SH-SY5Y (cell line): ENCODE data around the gene TRAPPC4.

ENCODE experiments used
- GATA2 ChIP-seq: IDR thresholded peaks from 2 replicates; pipeline ENCODE4 v1.6.1; 2011; ENCODE audit warnings: mild to moderate bottlenecking, low read depth, low read length
- GATA3 ChIP-seq: IDR thresholded peaks from 2 replicates; pipeline ENCODE4 v1.6.1; 2011; ENCODE audit warnings: low read depth, mild to moderate bottlenecking, low read length, moderate library complexity

The TRAPPC4 gene

DNA sequence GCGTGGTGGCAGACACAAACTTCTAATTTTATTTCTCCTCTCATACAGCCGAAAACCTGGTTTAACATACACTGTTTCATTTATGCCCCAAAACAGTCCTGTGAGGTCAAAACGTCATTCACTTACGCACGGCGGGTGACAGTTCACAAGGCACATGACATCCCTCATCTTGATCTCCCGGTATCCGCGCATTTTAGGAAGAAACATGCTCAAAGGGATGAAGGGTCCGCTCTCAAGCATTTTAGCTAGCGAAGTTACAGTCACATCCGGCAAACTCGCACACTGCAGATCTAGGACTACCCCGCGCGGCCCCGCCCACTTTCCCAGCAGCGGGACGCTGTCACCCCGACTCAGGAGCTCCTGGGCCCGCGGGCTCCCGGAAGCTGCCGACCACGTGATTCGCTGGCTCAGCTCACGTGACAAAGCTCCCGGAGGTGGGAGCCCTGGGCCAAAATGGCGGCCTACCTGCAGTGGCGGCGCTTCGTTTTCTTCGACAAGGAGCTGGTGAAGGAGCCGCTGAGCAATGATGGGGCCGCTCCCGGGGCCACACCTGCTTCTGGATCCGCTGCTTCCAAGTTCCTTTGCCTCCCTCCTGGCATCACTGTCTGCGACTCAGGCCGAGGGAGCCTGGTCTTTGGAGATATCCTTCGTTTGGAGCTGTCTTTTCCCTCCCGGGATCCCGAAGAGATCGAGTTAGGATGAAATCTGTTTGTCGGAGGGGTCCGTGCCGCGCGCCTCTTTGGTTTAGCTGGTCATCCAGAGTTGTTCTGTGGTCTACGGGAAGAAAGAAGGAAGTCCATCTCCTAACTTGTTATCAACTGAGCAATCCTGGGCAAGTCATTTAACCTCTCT lies 49.0 kb downstream of the TRAPPC4 start, which contains the start of gene VPS11:
Gene VPS11 (plus strand): TSS at position 448 of the 852 bp plus-strand sequence. CDS start 6 bp downstream, at position 454.
- TF ChIP-seq GATA2 (no peak), GATA3 (no peak)
